Astrocyte (in vitro differentiated cells and primary cell): Measurements from ENCODE around the gene PDHA2.

Experiments used
- EZH2 ChIP-seq: IDR thresholded peaks from 2 replicates; pipeline ENCODE4 v1.6.1; 2012; ENCODE audit warnings: mild to moderate bottlenecking, low read length, inconsistent platforms; ENCODE audit not compliant: insufficient read depth
- TF ChIP-seq, protein P1 (sequence below): IDR thresholded peaks from 2 replicates; pipeline ENCODE4 v1.5.1; 2011; ENCODE audit warnings: low read depth, mild to moderate bottlenecking, inconsistent platforms, low read length, moderate library complexity; ENCODE audit not compliant: insufficient read depth

GRCh38 chr4:95833711-95834194 lies 6.1 kb upstream of the PDHA2 start:
- TF ChIP-seq, protein P1, sequence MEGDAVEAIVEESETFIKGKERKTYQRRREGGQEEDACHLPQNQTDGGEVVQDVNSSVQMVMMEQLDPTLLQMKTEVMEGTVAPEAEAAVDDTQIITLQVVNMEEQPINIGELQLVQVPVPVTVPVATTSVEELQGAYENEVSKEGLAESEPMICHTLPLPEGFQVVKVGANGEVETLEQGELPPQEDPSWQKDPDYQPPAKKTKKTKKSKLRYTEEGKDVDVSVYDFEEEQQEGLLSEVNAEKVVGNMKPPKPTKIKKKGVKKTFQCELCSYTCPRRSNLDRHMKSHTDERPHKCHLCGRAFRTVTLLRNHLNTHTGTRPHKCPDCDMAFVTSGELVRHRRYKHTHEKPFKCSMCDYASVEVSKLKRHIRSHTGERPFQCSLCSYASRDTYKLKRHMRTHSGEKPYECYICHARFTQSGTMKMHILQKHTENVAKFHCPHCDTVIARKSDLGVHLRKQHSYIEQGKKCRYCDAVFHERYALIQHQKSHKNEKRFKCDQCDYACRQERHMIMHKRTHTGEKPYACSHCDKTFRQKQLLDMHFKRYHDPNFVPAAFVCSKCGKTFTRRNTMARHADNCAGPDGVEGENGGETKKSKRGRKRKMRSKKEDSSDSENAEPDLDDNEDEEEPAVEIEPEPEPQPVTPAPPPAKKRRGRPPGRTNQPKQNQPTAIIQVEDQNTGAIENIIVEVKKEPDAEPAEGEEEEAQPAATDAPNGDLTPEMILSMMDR: no peak
- TF ChIP-seq EZH2: no peak
